Measurements from ENCODE around the gene PRELID2.
A peak's percentile ranks its signal among the peaks of the same experiment; 100 is the strongest.
"Not testable (repeated sequence)": the region's sequence is repeated elsewhere in the genome, so short reads cannot be mapped to it uniquely, and the experiment has no call there.

The PRELID2 gene

GRCh38 chr5:145834917-145835847 is at the start of gene PRELID2:
Gene PRELID2 (minus strand): TSS chr5:145835342. CDS start chr5:145835251, 91 bp downstream.
- FAIRE-seq (no peak), DNase-seq (ENCODE audit: low spot score) (peak; percentile 86)

GRCh38 chr5:145874765-145875164 is 39.6 kb upstream of the PRELID2 start:
- FAIRE-seq: no peak
- no peak for DNase-seq (ENCODE audit: low spot score)

- no peak for DNase-seq (ENCODE audit: low spot score)
- no peak for FAIRE-seq
Measured at GRCh38 chr5:145872914-145873313, 37.8 kb upstream of the PRELID2 start, which contains the start of gene GRXCR2. Gene GRXCR2 (minus strand): TSS chr5:145873014. CDS start chr5:145872968, 46 bp downstream.

GRCh38 chr5:145872486-145872885 is 37.3 kb upstream of the PRELID2 start:
- no peak for FAIRE-seq
- DNase-seq (ENCODE audit: low spot score): no peak

- no peak for DNase-seq (ENCODE audit: low spot score)
- no peak for FAIRE-seq
Measured at GRCh38 chr5:145869753-145870152, 34.6 kb upstream of the PRELID2 start.

GRCh38 chr5:145867806-145868205 is 32.7 kb upstream of the PRELID2 start:
- FAIRE-seq: no peak
- no peak for DNase-seq (ENCODE audit: low spot score)

GRCh38 chr5:145864432-145864831 is 29.3 kb upstream of the PRELID2 start:
- FAIRE-seq; DNase-seq (ENCODE audit: low spot score): not testable (repeated sequence)

- no peak for FAIRE-seq
- DNase-seq (ENCODE audit: low spot score): no peak
Measured at GRCh38 chr5:145863003-145863402, 27.9 kb upstream of the PRELID2 start.

- peak; percentile 14 for DNase-seq (ENCODE audit: low spot score)
Measured at GRCh38 chr5:145859897-145860296, 24.8 kb upstream of the PRELID2 start.

GRCh38 chr5:145859453-145859852 is 24.3 kb upstream of the PRELID2 start:
- DNase-seq (ENCODE audit: low spot score) (no peak), FAIRE-seq (no peak)

More at GRCh38 chr5:145859897-145860296, 24.8 kb upstream of the PRELID2 start:
- FAIRE-seq: no peak

- DNase-seq (ENCODE audit: low spot score): no peak
- FAIRE-seq: no peak
Measured at GRCh38 chr5:145858959-145859358, 23.8 kb upstream of the PRELID2 start.

- no peak for DNase-seq (ENCODE audit: low spot score)
- FAIRE-seq: no peak
Measured at GRCh38 chr5:145856285-145856818, 21.2 kb upstream of the PRELID2 start.

- DNase-seq (ENCODE audit: low spot score): no peak
Measured at GRCh38 chr5:145855763-145856267, 20.7 kb upstream of the PRELID2 start.

GRCh38 chr5:145854651-145855258 is 19.6 kb upstream of the PRELID2 start:
- no peak for FAIRE-seq
- DNase-seq (ENCODE audit: low spot score): peak; percentile 59

More at GRCh38 chr5:145855763-145856267, 20.7 kb upstream of the PRELID2 start:
- no peak for FAIRE-seq

- DNase-seq (ENCODE audit: low spot score): no peak
- no peak for FAIRE-seq
Measured at GRCh38 chr5:145853781-145854376, 18.7 kb upstream of the PRELID2 start.

- FAIRE-seq (no peak), DNase-seq (ENCODE audit: low spot score) (no peak)
Measured at GRCh38 chr5:145852990-145853389, 17.8 kb upstream of the PRELID2 start.

- peak; percentile 30 for DNase-seq (ENCODE audit: low spot score)
- FAIRE-seq: peak; percentile 84
Measured at GRCh38 chr5:145848854-145849253, 13.7 kb upstream of the PRELID2 start.

- FAIRE-seq (peak; percentile 65), DNase-seq (ENCODE audit: low spot score) (peak; percentile 45)
Measured at GRCh38 chr5:145847499-145848497, 12.7 kb upstream of the PRELID2 start.

GRCh38 chr5:145846081-145846480 is 10.9 kb upstream of the PRELID2 start:
- DNase-seq (ENCODE audit: low spot score): no peak
- FAIRE-seq: no peak

GRCh38 chr5:145841299-145841698 is 6.2 kb upstream of the PRELID2 start:
- DNase-seq (ENCODE audit: low spot score) (no peak), FAIRE-seq (no peak)

Data from urothelium cell line (cell line).